H1 (cell line): ENCODE measurements around the gene FAM131A.

Experiments
- BACH1 ChIP-seq: IDR thresholded peaks from 2 replicates; pipeline ENCODE4 v1.6.1; 2012; ENCODE audit warnings: low read length, improper control_type of control experiment
- BCL11A ChIP-seq, 2 experiments: IDR thresholded peaks; one replicate each; pipeline ENCODE4 v1.6.1; 2011; ENCODE audit warnings: low read depth in 2 of 2, low read length in 2 of 2, mild to moderate bottlenecking in 2 of 2
- CHD2 ChIP-seq: IDR thresholded peaks from 2 replicates; pipeline ENCODE4 v1.6.1; 2012; ENCODE audit warnings: low read length, improper control_type of control experiment
- CTCF ChIP-seq, 3 experiments: IDR thresholded peaks; 1 replicate in 2 of 3; 2 replicates in 1 of 3; pipeline versions ENCODE4 v1.5.1 to v1.6.1; 2011; ENCODE audit warnings: low read length in 3 of 3, mild to moderate bottlenecking in 3 of 3, inconsistent platforms in 2 of 3, low read depth in 1 of 3, moderate library complexity in 1 of 3; ENCODE audit not compliant: insufficient read depth in 1 of 3; ENCODE audit errors: control extremely low read depth in 1 of 3
- MAX ChIP-seq: IDR thresholded peaks from 2 replicates; pipeline ENCODE4 v1.6.1; 2012; ENCODE audit warnings: inconsistent platforms
- POLR2A ChIP-seq, 2 experiments: IDR thresholded peaks; 1 replicate in 1 of 2; 2 replicates in 1 of 2; pipeline ENCODE4 v1.6.1; 2011; ENCODE audit warnings: low read depth in 2 of 2, low read length in 2 of 2, mild to moderate bottlenecking in 2 of 2; ENCODE audit errors: control extremely low read depth in 1 of 2
- POLR2AphosphoS5 ChIP-seq: IDR thresholded peaks from 2 replicates; pipeline ENCODE4 v1.6.1; 2011; ENCODE audit warnings: low read depth, low read length
- RAD21 ChIP-seq, 2 experiments: IDR thresholded peaks in 1 of 2; conservative IDR thresholded peaks in 1 of 2; 2 replicates each; pipeline ENCODE4 v1.6.1; 2011; ENCODE audit warnings: low read depth in 2 of 2, low read length in 2 of 2, improper control_type of control experiment in 1 of 2, inconsistent platforms in 1 of 2, mild to moderate bottlenecking in 1 of 2, moderate library complexity in 1 of 2
- RFX5 ChIP-seq: IDR thresholded peaks from 2 replicates; pipeline ENCODE4 v1.6.1; 2011; ENCODE audit warnings: low read depth, low read length, improper control_type of control experiment, borderline replicate concordance
- USF2 ChIP-seq: IDR thresholded peaks from 2 replicates; pipeline ENCODE4 v1.6.1; 2011; ENCODE audit warnings: low read length, improper control_type of control experiment

GRCh38 chr3:184314363-184314699 lies 23.1 kb upstream of the FAM131A start, which contains the start of gene EIF4G1:
- no peak for TF ChIP-seq CTCF (IDR thresholded peaks at IDR 0.05; ENCODE audit: control extremely low read depth in 1 of 3, insufficient read depth in 1 of 3, low read depth in 1 of 3, low read length in 3 of 3)
- peak; percentile 83 to 86; a peak in 2 of 3 replicates for TF ChIP-seq POLR2A (IDR thresholded peaks at IDR 0.05; ENCODE audit: control extremely low read depth in 1 of 2, low read depth in 2 of 2, low read length in 2 of 2)
- no peak for TF ChIP-seq BACH1
- TF ChIP-seq BCL11A (IDR thresholded peaks at IDR 0.05; ENCODE audit: low read depth in 2 of 2, low read length in 2 of 2): no peak
- no peak for TF ChIP-seq RFX5
- peak; percentile 90 for TF ChIP-seq MAX
- TF ChIP-seq USF2: peak; percentile 98
- TF ChIP-seq POLR2AphosphoS5: peak; percentile 77
- no peak for TF ChIP-seq RAD21 (IDR thresholded peaks at IDR 0.05 in 1 of 2, conservative IDR thresholded peaks at IDR 0.05 in 1 of 2; ENCODE audit: low read depth in 2 of 2, low read length in 2 of 2)
- TF ChIP-seq CHD2: no peak
